HepG2 (cell line): ENCODE measurements around the gene ARHGEF39. TPM values are rescaled to one million over a fixed set of nuclear protein-coding genes. Genes with fewer than 3 reads are reported as not detected.

Source experiments
- HNF4A ChIP-seq: sonication (generic); formaldehyde crosslinking; IDR thresholded peaks from 2 replicates; pipeline ENCODE4 v1.4.0; 2020; ENCODE audit warnings: missing genetic modification reagents
- MIXL1 ChIP-seq: IDR thresholded peaks from 2 replicates; pipeline ENCODE4 v1.6.1; 2016
- MTF1 ChIP-seq: sonication (generic); formaldehyde crosslinking; IDR thresholded peaks from 2 replicates; pipeline ENCODE4 v1.5.0; 2020; ENCODE audit warnings: missing genetic modification reagents
- NFATC3 ChIP-seq: sonication (generic); formaldehyde crosslinking; IDR thresholded peaks from 2 replicates; pipeline ENCODE4 v1.5.1; 2020; ENCODE audit warnings: mild to moderate bottlenecking, missing genetic modification reagents
- SIN3B ChIP-seq: fragments of 150-350 bp; IDR thresholded peaks from 2 replicates; pipeline ENCODE4 v1.6.1; 2014; ENCODE audit warnings: low read length
- SOX13 ChIP-seq, 3 experiments: fragments of 450-650 bp in 1 of 3; sonication (generic) in 1 of 3; formaldehyde crosslinking in 1 of 3; IDR thresholded peaks in 2 of 3; conservative IDR thresholded peaks in 1 of 3; 2 replicates each; pipeline versions ENCODE4 v1.5.0 to v1.6.1; 2016 to 2020; ENCODE audit warnings: antibody characterized with exemption in 1 of 3, mild to moderate bottlenecking in 1 of 3, missing compliant biosample characterization in 1 of 3, missing genetic modification reagents in 1 of 3, moderate library complexity in 1 of 3
- SSRP1 ChIP-seq: IDR thresholded peaks from 2 replicates; pipeline ENCODE4 v1.6.1; 2016; ENCODE audit warnings: control low read depth
- STAT5B ChIP-seq: sonication (generic); formaldehyde crosslinking; IDR thresholded peaks from 2 replicates; pipeline ENCODE4 v1.4.0; 2020; ENCODE audit warnings: missing genetic modification reagents
- ZNF101 ChIP-seq: sonication (generic); formaldehyde crosslinking; IDR thresholded peaks from 2 replicates; pipeline ENCODE4 v1.4.0; 2020; ENCODE audit warnings: mild to moderate bottlenecking, low read depth, missing genetic modification reagents, borderline replicate concordance
- ZNF317 ChIP-seq: sonication (generic); formaldehyde crosslinking; IDR thresholded peaks from 2 replicates; pipeline ENCODE4 v1.5.0; 2020; ENCODE audit warnings: mild to moderate bottlenecking, missing genetic modification reagents
- polyA plus RNA-seq, 8 experiments: library from polyadenylated mRNA; depleted of rRNA in 3 of 8; stranded (reverse) in 7 of 8; unstranded in 1 of 8; fragments of >200 nt; fragmentation: Illumina TruSeq in 4 of 8; extraction: Trizol in 4 of 8; gene quantifications; 2 replicates each; pipeline versions ENCODE4 v1.2.1 to v1.2.3, GENCODE V29; 2011 to 2016; ENCODE audit warnings: low read depth in 4 of 8, missing spikeins in 1 of 8, mixed read lengths in 1 of 8; ENCODE audit not compliant: insufficient read depth in 1 of 8
- total RNA-seq, 5 experiments: library from RNA; depleted of rRNA; stranded (reverse); fragments of >200 nt; fragmentation: Illumina TruSeq; extraction: Trizol; gene quantifications; 2 replicates each; pipeline ENCODE4 v1.2.3, GENCODE V29; 2016; ENCODE audit warnings: low read depth in 1 of 5
- TF ChIP-seq, protein P1 (sequence below): sonication (generic); formaldehyde crosslinking; IDR thresholded peaks from 2 replicates; pipeline ENCODE4 v1.5.1; 2020; ENCODE audit warnings: missing genetic modification reagents, mild to moderate bottlenecking, borderline replicate concordance
- TF ChIP-seq, protein P2 (sequence below): sonication (generic); formaldehyde crosslinking; IDR thresholded peaks from 2 replicates; pipeline ENCODE4 v1.5.1; 2020; ENCODE audit warnings: missing genetic modification reagents, mild to moderate bottlenecking, borderline replicate concordance
- TF ChIP-seq, protein P3 (sequence below): sonication (generic); formaldehyde crosslinking; IDR thresholded peaks from 2 replicates; pipeline ENCODE4 v1.5.0; 2020; ENCODE audit warnings: missing genetic modification reagents
- TF ChIP-seq, protein P4 (sequence below): sonication (generic); formaldehyde crosslinking; IDR thresholded peaks from 2 replicates; pipeline ENCODE4 v1.4.0; 2020; ENCODE audit warnings: missing genetic modification reagents, mild to moderate bottlenecking, borderline replicate concordance
- TF ChIP-seq, protein P5 (sequence below): IDR thresholded peaks from 2 replicates; pipeline ENCODE4 v1.6.1; 2012; ENCODE audit warnings: low read depth, low read length, improper control_type of control experiment
- TF ChIP-seq, protein P6 (sequence below): IDR thresholded peaks from 2 replicates; pipeline ENCODE4 v1.6.1; 2018; ENCODE audit warnings: missing genetic modification reagents

The ARHGEF39 gene
- total and polyA plus RNA-seq, 2 of the 13 experiments (the other 11 are each of a cell fraction or from before 2014, with no cell fraction given): 11.2 to 12.3 TPM

DNA sequence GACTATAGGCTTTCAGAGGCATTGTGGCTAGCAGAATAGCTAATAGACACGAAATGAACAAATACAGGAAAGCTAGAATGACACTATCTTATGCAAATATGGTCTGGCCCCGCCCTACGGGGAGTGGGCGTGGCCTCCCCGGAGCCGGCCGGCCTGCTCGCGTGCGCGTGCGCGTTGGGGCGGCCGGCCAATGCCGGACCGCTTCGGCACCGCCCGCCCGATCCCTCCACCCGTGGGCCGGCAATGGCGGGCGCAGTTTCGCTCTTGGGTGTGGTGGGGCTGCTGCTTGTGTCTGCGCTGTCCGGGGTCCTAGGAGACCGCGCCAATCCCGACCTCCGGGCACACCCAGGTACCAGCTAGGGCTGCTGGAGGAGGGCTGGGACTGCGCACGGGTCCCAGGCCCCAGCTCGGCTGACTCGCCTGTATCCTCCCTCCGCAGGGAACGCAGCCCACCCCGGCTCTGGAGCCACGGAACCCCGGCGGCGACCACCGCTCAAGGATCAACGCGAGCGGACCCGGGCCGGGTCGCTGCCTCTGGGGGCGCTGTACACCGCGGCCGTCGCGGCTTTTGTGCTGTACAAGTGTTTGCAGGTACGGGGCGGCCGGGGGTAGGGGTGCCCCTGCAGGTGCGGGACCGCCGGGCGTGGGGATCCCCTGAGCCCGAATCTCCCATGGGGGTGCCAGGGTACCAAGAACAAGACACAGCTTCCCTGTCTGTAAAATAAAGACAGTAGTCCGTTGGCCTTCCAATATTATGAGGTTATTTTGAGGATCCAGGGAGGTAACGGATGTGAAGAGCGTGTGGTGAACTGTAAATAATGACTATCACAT is 6.6 kb downstream of the ARHGEF39 start, which contains the start of gene CCDC107 (continued):
- TF ChIP-seq, protein P1, sequence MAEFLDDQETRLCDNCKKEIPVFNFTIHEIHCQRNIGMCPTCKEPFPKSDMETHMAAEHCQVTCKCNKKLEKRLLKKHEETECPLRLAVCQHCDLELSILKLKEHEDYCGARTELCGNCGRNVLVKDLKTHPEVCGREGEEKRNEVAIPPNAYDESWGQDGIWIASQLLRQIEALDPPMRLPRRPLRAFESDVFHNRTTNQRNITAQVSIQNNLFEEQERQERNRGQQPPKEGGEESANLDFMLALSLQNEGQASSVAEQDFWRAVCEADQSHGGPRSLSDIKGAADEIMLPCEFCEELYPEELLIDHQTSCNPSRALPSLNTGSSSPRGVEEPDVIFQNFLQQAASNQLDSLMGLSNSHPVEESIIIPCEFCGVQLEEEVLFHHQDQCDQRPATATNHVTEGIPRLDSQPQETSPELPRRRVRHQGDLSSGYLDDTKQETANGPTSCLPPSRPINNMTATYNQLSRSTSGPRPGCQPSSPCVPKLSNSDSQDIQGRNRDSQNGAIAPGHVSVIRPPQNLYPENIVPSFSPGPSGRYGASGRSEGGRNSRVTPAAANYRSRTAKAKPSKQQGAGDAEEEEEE (CRISPR knock-in tag): no peak; the same call in 1 of the 2 replicates
- TF ChIP-seq, protein P2, sequence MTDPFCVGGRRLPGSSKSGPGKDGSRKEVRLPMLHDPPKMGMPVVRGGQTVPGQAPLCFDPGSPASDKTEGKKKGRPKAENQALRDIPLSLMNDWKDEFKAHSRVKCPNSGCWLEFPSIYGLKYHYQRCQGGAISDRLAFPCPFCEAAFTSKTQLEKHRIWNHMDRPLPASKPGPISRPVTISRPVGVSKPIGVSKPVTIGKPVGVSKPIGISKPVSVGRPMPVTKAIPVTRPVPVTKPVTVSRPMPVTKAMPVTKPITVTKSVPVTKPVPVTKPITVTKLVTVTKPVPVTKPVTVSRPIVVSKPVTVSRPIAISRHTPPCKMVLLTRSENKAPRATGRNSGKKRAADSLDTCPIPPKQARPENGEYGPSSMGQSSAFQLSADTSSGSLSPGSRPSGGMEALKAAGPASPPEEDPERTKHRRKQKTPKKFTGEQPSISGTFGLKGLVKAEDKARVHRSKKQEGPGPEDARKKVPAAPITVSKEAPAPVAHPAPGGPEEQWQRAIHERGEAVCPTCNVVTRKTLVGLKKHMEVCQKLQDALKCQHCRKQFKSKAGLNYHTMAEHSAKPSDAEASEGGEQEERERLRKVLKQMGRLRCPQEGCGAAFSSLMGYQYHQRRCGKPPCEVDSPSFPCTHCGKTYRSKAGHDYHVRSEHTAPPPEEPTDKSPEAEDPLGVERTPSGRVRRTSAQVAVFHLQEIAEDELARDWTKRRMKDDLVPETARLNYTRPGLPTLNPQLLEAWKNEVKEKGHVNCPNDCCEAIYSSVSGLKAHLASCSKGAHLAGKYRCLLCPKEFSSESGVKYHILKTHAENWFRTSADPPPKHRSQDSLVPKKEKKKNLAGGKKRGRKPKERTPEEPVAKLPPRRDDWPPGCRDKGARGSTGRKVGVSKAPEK: no peak
- no peak for TF ChIP-seq NFATC3 (CRISPR knock-in tag)
- TF ChIP-seq, protein P3, sequence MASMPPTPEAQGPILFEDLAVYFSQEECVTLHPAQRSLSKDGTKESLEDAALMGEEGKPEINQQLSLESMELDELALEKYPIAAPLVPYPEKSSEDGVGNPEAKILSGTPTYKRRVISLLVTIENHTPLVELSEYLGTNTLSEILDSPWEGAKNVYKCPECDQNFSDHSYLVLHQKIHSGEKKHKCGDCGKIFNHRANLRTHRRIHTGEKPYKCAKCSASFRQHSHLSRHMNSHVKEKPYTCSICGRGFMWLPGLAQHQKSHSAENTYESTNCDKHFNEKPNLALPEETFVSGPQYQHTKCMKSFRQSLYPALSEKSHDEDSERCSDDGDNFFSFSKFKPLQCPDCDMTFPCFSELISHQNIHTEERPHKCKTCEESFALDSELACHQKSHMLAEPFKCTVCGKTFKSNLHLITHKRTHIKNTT (CRISPR knock-in tag): no peak
- TF ChIP-seq MIXL1 (CRISPR knock-in tag): no peak
- TF ChIP-seq, protein P4, sequence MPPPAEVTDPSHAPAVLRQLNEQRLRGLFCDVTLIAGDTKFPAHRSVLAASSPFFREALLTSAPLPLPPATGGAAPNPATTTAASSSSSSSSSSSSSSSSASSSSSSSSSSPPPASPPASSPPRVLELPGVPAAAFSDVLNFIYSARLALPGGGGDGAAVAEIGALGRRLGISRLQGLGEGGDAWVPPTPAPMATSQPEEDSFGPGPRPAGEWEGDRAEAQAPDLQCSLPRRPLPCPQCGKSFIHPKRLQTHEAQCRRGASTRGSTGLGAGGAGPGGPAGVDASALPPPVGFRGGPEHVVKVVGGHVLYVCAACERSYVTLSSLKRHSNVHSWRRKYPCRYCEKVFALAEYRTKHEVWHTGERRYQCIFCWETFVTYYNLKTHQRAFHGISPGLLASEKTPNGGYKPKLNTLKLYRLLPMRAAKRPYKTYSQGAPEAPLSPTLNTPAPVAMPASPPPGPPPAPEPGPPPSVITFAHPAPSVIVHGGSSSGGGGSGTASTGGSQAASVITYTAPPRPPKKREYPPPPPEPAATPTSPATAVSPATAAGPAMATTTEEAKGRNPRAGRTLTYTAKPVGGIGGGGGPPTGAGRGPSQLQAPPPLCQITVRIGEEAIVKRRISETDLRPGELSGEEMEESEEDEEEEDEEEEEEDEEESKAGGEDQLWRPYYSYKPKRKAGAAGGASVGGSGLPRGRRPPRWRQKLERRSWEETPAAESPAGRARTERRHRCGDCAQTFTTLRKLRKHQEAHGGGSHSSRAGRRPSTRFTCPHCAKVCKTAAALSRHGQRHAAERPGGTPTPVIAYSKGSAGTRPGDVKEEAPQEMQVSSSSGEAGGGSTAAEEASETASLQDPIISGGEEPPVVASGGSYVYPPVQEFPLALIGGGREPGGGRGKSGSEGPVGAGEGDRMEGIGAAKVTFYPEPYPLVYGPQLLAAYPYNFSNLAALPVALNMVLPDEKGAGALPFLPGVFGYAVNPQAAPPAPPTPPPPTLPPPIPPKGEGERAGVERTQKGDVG (CRISPR knock-in tag): no peak
- TF ChIP-seq ZNF317 (CRISPR knock-in tag): peak; percentile 41
- peak; percentile 58 for TF ChIP-seq HNF4A (CRISPR knock-in tag)
- TF ChIP-seq STAT5B: no peak
- peak; percentile 64; the same call in 1 of the 2 replicates for TF ChIP-seq MTF1
- 0 out of 2 replicates have a peak, but pooled peaks have one; percentile 52 for TF ChIP-seq ZNF101
- TF ChIP-seq, protein P5, sequence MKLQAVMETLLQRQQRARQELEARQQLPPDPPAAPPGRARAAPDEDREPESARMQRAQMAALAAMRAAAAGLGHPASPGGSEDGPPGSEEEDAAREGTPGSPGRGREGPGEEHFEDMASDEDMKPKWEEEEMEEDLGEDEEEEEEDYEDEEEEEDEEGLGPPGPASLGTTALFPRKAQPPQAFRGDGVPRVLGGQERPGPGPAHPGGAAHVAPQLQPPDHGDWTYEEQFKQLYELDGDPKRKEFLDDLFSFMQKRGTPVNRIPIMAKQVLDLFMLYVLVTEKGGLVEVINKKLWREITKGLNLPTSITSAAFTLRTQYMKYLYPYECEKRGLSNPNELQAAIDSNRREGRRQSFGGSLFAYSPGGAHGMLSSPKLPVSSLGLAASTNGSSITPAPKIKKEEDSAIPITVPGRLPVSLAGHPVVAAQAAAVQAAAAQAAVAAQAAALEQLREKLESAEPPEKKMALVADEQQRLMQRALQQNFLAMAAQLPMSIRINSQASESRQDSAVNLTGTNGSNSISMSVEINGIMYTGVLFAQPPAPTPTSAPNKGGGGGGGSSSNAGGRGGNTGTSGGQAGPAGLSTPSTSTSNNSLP: no peak
- TF ChIP-seq SOX13 (IDR thresholded peaks at IDR 0.05): no peak
- no peak for TF ChIP-seq SOX13 (CRISPR knock-in tag; conservative IDR thresholded peaks at IDR 0.05 in 1 of 2, IDR thresholded peaks at IDR 0.05 in 1 of 2)
- TF ChIP-seq, protein P6, sequence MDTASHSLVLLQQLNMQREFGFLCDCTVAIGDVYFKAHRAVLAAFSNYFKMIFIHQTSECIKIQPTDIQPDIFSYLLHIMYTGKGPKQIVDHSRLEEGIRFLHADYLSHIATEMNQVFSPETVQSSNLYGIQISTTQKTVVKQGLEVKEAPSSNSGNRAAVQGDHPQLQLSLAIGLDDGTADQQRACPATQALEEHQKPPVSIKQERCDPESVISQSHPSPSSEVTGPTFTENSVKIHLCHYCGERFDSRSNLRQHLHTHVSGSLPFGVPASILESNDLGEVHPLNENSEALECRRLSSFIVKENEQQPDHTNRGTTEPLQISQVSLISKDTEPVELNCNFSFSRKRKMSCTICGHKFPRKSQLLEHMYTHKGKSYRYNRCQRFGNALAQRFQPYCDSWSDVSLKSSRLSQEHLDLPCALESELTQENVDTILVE (CRISPR knock-in tag): peak; percentile 33; the same call in 1 of the 2 replicates
- no peak for TF ChIP-seq SIN3B
- no peak for TF ChIP-seq SSRP1 (CRISPR knock-in tag)
